HepG2 (cell line): ENCODE measurements around the gene HS3ST1. TPM values are rescaled to one million over a fixed set of nuclear protein-coding genes. Genes with fewer than 3 reads are reported as not detected.

ENCODE experiments used
- BHLHE40 ChIP-seq: IDR thresholded peaks from 2 replicates; pipeline ENCODE4 v1.6.1; 2011; ENCODE audit warnings: low read length, improper control_type of control experiment
- CHCHD3 ChIP-seq: sonication (generic); formaldehyde crosslinking; IDR thresholded peaks from 2 replicates; pipeline ENCODE4 v1.8.0; 2022; ENCODE audit warnings: mild to moderate bottlenecking, missing genetic modification reagents, moderate library complexity
- SIN3A ChIP-seq: IDR thresholded peaks from 2 replicates; pipeline ENCODE4 v1.6.1; 2011; ENCODE audit warnings: low read depth, mild to moderate bottlenecking, control low read depth, low read length, borderline replicate concordance
- TCF7L2 ChIP-seq: IDR thresholded peaks from 2 replicates; pipeline ENCODE4 v1.6.1; 2011; ENCODE audit warnings: mild to moderate bottlenecking, low read depth, low read length, moderate library complexity
- ZFP62 ChIP-seq: sonication (generic); formaldehyde crosslinking; IDR thresholded peaks from 2 replicates; pipeline ENCODE4 v1.4.0; 2020; ENCODE audit warnings: missing genetic modification reagents
- ZNF615 ChIP-seq: sonication (generic); formaldehyde crosslinking; IDR thresholded peaks from 2 replicates; pipeline ENCODE4 v1.5.0; 2020; ENCODE audit warnings: mild to moderate bottlenecking, missing genetic modification reagents, borderline replicate concordance
- ZNF781 ChIP-seq: sonication (generic); formaldehyde crosslinking; IDR thresholded peaks from 2 replicates; pipeline ENCODE4 v1.5.1; 2020; ENCODE audit warnings: borderline replicate concordance, mild to moderate bottlenecking, missing genetic modification reagents; ENCODE audit errors: not compliant biosample characterization
- ZNF879 ChIP-seq: sonication (generic); formaldehyde crosslinking; IDR thresholded peaks from 2 replicates; pipeline ENCODE4 v1.8.1; 2023; ENCODE audit warnings: missing genetic modification reagents
- polyA plus RNA-seq, 8 experiments: library from polyadenylated mRNA; depleted of rRNA in 3 of 8; stranded (reverse) in 7 of 8; unstranded in 1 of 8; fragments of >200 nt; fragmentation: Illumina TruSeq in 4 of 8; extraction: Trizol in 4 of 8; gene quantifications; 2 replicates each; pipeline versions ENCODE4 v1.2.1 to v1.2.3, GENCODE V29; 2011 to 2016; ENCODE audit warnings: low read depth in 4 of 8, missing spikeins in 1 of 8, mixed read lengths in 1 of 8; ENCODE audit not compliant: insufficient read depth in 1 of 8
- total RNA-seq, 5 experiments: library from RNA; depleted of rRNA; stranded (reverse); fragments of >200 nt; fragmentation: Illumina TruSeq; extraction: Trizol; gene quantifications; 2 replicates each; pipeline ENCODE4 v1.2.3, GENCODE V29; 2016; ENCODE audit warnings: low read depth in 1 of 5
- TF ChIP-seq, protein P1 (sequence below): sonication (generic); formaldehyde crosslinking; IDR thresholded peaks from 2 replicates; pipeline ENCODE4 v1.8.0; 2022; ENCODE audit warnings: mild to moderate bottlenecking, missing genetic modification reagents, moderate library complexity
- TF ChIP-seq, protein P2 (sequence below): sonication (generic); formaldehyde crosslinking; conservative IDR thresholded peaks from 2 replicates; pipeline ENCODE4 v1.8.0; 2022; ENCODE audit warnings: missing genetic modification reagents
- TF ChIP-seq, protein P3 (sequence below): sonication (generic); formaldehyde crosslinking; IDR thresholded peaks from 2 replicates; pipeline ENCODE4 v1.9.0; 2021; ENCODE audit warnings: missing genetic modification reagents, borderline replicate concordance
- TF ChIP-seq, protein P4 (sequence below): sonication (generic); formaldehyde crosslinking; IDR thresholded peaks from 2 replicates; pipeline ENCODE4 v1.4.0; 2020; ENCODE audit warnings: mild to moderate bottlenecking, missing genetic modification reagents
- TF ChIP-seq, protein P5 (sequence below): sonication (generic); formaldehyde crosslinking; IDR thresholded peaks from 2 replicates; pipeline ENCODE4 v1.4.0; 2020; ENCODE audit warnings: mild to moderate bottlenecking, missing genetic modification reagents

The HS3ST1 gene
- total and polyA plus RNA-seq, 2 of the 13 experiments (the other 11 are each of a cell fraction or from before 2014, with no cell fraction given) = not detected

DNA sequence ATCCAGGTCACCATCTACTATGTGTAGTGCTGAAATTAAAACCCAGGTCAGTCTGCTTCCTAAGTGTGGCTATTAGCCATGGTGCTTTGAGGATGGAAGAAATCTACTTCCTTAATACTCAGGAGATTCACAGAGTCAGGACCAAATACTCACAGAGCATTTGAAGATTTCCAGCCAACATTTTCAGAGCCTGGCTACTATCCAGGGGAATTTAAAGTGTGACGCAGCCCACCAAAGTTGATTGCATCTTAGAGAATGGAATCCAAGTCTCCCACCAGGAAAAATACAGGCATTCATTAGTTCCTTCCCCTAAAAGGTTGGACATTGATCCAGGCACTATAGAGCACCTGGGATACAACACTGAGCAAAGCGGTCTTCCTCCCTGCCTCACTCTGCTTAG lies 83.8 kb downstream of the HS3ST1 start (continued):
- TF ChIP-seq, protein P1, sequence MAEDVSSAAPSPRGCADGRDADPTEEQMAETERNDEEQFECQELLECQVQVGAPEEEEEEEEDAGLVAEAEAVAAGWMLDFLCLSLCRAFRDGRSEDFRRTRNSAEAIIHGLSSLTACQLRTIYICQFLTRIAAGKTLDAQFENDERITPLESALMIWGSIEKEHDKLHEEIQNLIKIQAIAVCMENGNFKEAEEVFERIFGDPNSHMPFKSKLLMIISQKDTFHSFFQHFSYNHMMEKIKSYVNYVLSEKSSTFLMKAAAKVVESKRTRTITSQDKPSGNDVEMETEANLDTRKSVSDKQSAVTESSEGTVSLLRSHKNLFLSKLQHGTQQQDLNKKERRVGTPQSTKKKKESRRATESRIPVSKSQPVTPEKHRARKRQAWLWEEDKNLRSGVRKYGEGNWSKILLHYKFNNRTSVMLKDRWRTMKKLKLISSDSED (CRISPR knock-in tag) = no peak
- TF ChIP-seq, protein P2, sequence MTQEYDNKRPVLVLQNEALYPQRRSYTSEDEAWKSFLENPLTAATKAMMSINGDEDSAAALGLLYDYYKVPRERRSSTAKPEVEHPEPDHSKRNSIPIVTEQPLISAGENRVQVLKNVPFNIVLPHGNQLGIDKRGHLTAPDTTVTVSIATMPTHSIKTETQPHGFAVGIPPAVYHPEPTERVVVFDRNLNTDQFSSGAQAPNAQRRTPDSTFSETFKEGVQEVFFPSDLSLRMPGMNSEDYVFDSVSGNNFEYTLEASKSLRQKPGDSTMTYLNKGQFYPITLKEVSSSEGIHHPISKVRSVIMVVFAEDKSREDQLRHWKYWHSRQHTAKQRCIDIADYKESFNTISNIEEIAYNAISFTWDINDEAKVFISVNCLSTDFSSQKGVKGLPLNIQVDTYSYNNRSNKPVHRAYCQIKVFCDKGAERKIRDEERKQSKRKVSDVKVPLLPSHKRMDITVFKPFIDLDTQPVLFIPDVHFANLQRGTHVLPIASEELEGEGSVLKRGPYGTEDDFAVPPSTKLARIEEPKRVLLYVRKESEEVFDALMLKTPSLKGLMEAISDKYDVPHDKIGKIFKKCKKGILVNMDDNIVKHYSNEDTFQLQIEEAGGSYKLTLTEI (CRISPR knock-in tag) = no peak
- TF ChIP-seq SIN3A (no peak), ZNF879 (no peak), TCF7L2 (no peak), BHLHE40 (no peak), ZFP62 (CRISPR knock-in tag) (no peak), CHCHD3 (CRISPR knock-in tag) (no peak), ZNF781 (CRISPR knock-in tag) (no peak), ZNF615 (CRISPR knock-in tag) (no peak)
- TF ChIP-seq, protein P3, sequence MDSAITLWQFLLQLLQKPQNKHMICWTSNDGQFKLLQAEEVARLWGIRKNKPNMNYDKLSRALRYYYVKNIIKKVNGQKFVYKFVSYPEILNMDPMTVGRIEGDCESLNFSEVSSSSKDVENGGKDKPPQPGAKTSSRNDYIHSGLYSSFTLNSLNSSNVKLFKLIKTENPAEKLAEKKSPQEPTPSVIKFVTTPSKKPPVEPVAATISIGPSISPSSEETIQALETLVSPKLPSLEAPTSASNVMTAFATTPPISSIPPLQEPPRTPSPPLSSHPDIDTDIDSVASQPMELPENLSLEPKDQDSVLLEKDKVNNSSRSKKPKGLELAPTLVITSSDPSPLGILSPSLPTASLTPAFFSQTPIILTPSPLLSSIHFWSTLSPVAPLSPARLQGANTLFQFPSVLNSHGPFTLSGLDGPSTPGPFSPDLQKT (CRISPR knock-in tag) = no peak
- TF ChIP-seq, protein P4, sequence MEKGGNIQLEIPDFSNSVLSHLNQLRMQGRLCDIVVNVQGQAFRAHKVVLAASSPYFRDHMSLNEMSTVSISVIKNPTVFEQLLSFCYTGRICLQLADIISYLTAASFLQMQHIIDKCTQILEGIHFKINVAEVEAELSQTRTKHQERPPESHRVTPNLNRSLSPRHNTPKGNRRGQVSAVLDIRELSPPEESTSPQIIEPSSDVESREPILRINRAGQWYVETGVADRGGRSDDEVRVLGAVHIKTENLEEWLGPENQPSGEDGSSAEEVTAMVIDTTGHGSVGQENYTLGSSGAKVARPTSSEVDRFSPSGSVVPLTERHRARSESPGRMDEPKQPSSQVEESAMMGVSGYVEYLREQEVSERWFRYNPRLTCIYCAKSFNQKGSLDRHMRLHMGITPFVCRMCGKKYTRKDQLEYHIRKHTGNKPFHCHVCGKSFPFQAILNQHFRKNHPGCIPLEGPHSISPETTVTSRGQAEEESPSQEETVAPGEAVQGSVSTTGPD (CRISPR knock-in tag) = no peak
- TF ChIP-seq, protein P5, sequence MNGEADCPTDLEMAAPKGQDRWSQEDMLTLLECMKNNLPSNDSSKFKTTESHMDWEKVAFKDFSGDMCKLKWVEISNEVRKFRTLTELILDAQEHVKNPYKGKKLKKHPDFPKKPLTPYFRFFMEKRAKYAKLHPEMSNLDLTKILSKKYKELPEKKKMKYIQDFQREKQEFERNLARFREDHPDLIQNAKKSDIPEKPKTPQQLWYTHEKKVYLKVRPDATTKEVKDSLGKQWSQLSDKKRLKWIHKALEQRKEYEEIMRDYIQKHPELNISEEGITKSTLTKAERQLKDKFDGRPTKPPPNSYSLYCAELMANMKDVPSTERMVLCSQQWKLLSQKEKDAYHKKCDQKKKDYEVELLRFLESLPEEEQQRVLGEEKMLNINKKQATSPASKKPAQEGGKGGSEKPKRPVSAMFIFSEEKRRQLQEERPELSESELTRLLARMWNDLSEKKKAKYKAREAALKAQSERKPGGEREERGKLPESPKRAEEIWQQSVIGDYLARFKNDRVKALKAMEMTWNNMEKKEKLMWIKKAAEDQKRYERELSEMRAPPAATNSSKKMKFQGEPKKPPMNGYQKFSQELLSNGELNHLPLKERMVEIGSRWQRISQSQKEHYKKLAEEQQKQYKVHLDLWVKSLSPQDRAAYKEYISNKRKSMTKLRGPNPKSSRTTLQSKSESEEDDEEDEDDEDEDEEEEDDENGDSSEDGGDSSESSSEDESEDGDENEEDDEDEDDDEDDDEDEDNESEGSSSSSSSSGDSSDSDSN (CRISPR knock-in tag) = no peak
- TF ChIP-seq, all 625 proteins: peak for 0
